ENCODE results near the gene GCC1.

GCC1 gene

GRCh38 chr7:127571741-127572505 is 13.5 kb downstream of the GCC1 start:
- TF ChIP-seq TEAD4 (IDR thresholded peaks at IDR 0.05) (no peak), TCF12 (IDR thresholded peaks at IDR 0.05; ENCODE audit: low read depth) (no peak), USF1 (IDR thresholded peaks at IDR 0.05) (no peak), TAF1 (IDR thresholded peaks at IDR 0.05; ENCODE audit: low read depth) (no peak), RAD21 (IDR thresholded peaks at IDR 0.05; ENCODE audit: low read depth) (no peak), EP300 (IDR thresholded peaks at IDR 0.05; ENCODE audit: borderline replicate concordance) (no peak), MAX (IDR thresholded peaks at IDR 0.05) (no peak), CEBPB (IDR thresholded peaks at IDR 0.05) (no peak), YY1 (IDR thresholded peaks at IDR 0.05; ENCODE audit: low read depth) (no peak)

- no peak for TF ChIP-seq MAX (IDR thresholded peaks at IDR 0.05)
- TF ChIP-seq TEAD4 (IDR thresholded peaks at IDR 0.05) = no peak
- TF ChIP-seq RAD21 (IDR thresholded peaks at IDR 0.05; ENCODE audit: low read depth) = no peak
- no peak for TF ChIP-seq YY1 (IDR thresholded peaks at IDR 0.05; ENCODE audit: low read depth)
- no peak for TF ChIP-seq TAF1 (IDR thresholded peaks at IDR 0.05; ENCODE audit: low read depth)
- no peak for TF ChIP-seq CREB1 (IDR thresholded peaks at IDR 0.05; ENCODE audit: low read depth)
- TF ChIP-seq NFIC (IDR thresholded peaks at IDR 0.05) = no peak
- no peak for TF ChIP-seq FOXM1 (IDR thresholded peaks at IDR 0.05; ENCODE audit: borderline replicate concordance, low read depth)
- no peak for TF ChIP-seq EGR1 (IDR thresholded peaks at IDR 0.05)
- TF ChIP-seq CEBPB (IDR thresholded peaks at IDR 0.05) = no peak
- no peak for TF ChIP-seq TCF12 (IDR thresholded peaks at IDR 0.05; ENCODE audit: low read depth)
- TF ChIP-seq ZBTB7A (IDR thresholded peaks at IDR 0.05; ENCODE audit: low read depth) = no peak
- no peak for TF ChIP-seq EP300 (IDR thresholded peaks at IDR 0.05; ENCODE audit: borderline replicate concordance)
- TF ChIP-seq USF1 (IDR thresholded peaks at IDR 0.05) = no peak
- no peak for TF ChIP-seq REST (IDR thresholded peaks at IDR 0.05; ENCODE audit: low read depth)
Observed at GRCh38 chr7:127566242-127566641, 19.2 kb downstream of the GCC1 start.

- TF ChIP-seq REST (IDR thresholded peaks at IDR 0.05; ENCODE audit: low read depth) (no peak), EP300 (IDR thresholded peaks at IDR 0.05; ENCODE audit: borderline replicate concordance) (no peak), CREB1 (IDR thresholded peaks at IDR 0.05; ENCODE audit: low read depth) (no peak), TAF1 (IDR thresholded peaks at IDR 0.05; ENCODE audit: low read depth) (no peak), USF1 (IDR thresholded peaks at IDR 0.05) (no peak)
Observed at GRCh38 chr7:127557803-127558202, 27.6 kb downstream of the GCC1 start.

GRCh38 chr7:127556404-127556803 is 29.0 kb downstream of the GCC1 start:
- no peak for TF ChIP-seq YY1 (IDR thresholded peaks at IDR 0.05; ENCODE audit: low read depth)
- no peak for TF ChIP-seq ZBTB7A (IDR thresholded peaks at IDR 0.05; ENCODE audit: low read depth)
- TF ChIP-seq MAX (IDR thresholded peaks at IDR 0.05) = no peak
- no peak for TF ChIP-seq EP300 (IDR thresholded peaks at IDR 0.05; ENCODE audit: borderline replicate concordance)
- TF ChIP-seq RAD21 (IDR thresholded peaks at IDR 0.05; ENCODE audit: low read depth) = no peak
- TF ChIP-seq USF1 (IDR thresholded peaks at IDR 0.05) = no peak
- no peak for TF ChIP-seq CEBPB (IDR thresholded peaks at IDR 0.05)

GRCh38 chr7:127551941-127552340 is 33.5 kb downstream of the GCC1 start:
- no peak for TF ChIP-seq YY1 (IDR thresholded peaks at IDR 0.05; ENCODE audit: low read depth)
- no peak for TF ChIP-seq USF1 (IDR thresholded peaks at IDR 0.05)
- TF ChIP-seq TEAD4 (IDR thresholded peaks at IDR 0.05) = no peak
- TF ChIP-seq NFIC (IDR thresholded peaks at IDR 0.05) = no peak
- TF ChIP-seq EP300 (IDR thresholded peaks at IDR 0.05; ENCODE audit: borderline replicate concordance) = no peak
- TF ChIP-seq MAX (IDR thresholded peaks at IDR 0.05) = no peak
